Activated T-helper 2 cell treated with anti-CD3 and anti-CD28 coated beads, Interferon-gamma antibody, Interleukin-2, Interleukin-4, amounts not matched to agents 10 μg/mL and 5 μg/mL and 100 μg/mL, durations not matched to agents 14 hours and 24 hours and 36 hours (primary cell): ENCODE measurements around the gene ARSI. TPM values are rescaled to one million over a fixed set of nuclear protein-coding genes. Genes with fewer than 3 reads are reported as not detected.

Source experiments
- DNase-seq: peaks from one replicate; pipeline ENCODE4 v3.0.0; 2021; ENCODE audit warnings: low spot score
- H3K27ac Mint-ChIP-seq: one replicate; pipeline ENCODE4 v1.8.0; 2021; ENCODE audit warnings: mixed read lengths
- H3K27me3 Mint-ChIP-seq: one replicate; pipeline ENCODE4 v1.8.0; 2021; ENCODE audit warnings: low read depth, mixed read lengths
- H3K36me3 Mint-ChIP-seq: one replicate; pipeline ENCODE4 v1.8.0; 2021; ENCODE audit warnings: low read depth, mixed read lengths
- H3K4me1 Mint-ChIP-seq: one replicate; pipeline ENCODE4 v1.8.0; 2021; ENCODE audit warnings: low read depth, mixed read lengths
- H3K4me3 Mint-ChIP-seq: one replicate; pipeline ENCODE4 v1.8.0; 2021; ENCODE audit warnings: low read depth, mild to moderate bottlenecking, moderate library complexity, mixed read lengths
- H3K9me3 Mint-ChIP-seq: one replicate; pipeline ENCODE4 v1.8.0; 2021; ENCODE audit warnings: mixed read lengths
- intact Hi-C: fragments of 100-400 bp; cut with micrococcal nuclease; formaldehyde crosslinking; loops from one replicate; pipeline ENCODE4 v1.15.1; 2023
- total RNA-seq: library from RNA; stranded (reverse); gene quantifications from 2 replicates; pipeline ENCODE4 v1.2.3, GENCODE V29; 2022

Gene ARSI
- not detected in 2 replicates for total RNA-seq

DNA sequence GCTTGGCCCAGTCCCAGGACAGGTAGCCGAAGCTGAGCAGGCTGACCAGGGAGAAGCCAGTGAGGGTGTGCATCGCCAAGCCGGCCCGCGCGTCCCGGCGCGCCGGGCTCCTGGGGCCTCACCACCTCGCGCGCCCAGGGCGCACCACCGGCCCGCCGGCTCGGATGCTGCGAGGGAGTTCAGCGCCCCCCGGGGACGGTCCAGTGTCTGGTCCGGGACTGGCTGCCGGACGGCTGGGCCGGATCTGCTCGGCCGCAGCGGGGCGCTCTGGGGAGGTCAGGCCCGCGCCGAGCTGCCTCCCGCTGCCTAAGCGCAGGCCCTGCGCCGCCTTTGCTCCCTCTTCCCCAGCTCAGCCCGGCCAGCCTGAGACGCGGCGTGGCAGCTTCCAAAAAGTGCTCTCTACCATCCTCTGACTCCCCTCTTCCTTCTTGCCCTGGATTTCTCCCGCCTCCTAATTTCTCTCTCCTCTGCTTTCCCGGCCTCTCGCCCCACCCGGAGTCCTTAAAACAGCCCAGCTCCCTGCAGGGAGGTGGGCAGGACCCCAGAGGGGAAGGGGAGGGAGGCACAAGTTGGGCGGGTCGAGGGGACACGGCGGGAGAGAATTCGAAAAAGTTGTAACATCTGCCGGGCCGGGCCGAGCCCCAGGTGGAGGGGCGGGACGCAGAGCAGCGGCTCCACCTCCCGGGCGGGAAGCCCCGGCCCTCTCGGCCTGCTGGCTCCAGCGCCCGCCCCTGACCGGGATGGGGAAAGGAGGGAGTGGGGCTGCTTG lies at the start of gene ARSI:
TSS of gene ARSI (minus strand) at position 605 of the 769 bp plus-strand sequence. CDS start at position 73, 532 bp downstream.
- intact Hi-C loops: no loop called here
- Mint-ChIP-seq H3K4me1 (no peaks in the 10 kb centered on the region), H3K36me3 (no peaks in the 10 kb centered on the region), H3K4me3 (no peak within 1 kb of the TSS), H3K27ac (no peak within 1 kb of the TSS), H3K27me3 (peaks cover 41% of the 10 kb centered on the region), H3K9me3 (no peaks in the 10 kb centered on the region)
- DNase-seq: no peak

- Mint-ChIP-seq H3K9me3 (no peaks in the 10 kb centered on the region), H3K4me1 (peaks cover 11% of the 10 kb centered on the region), H3K27ac (peak overlapping the region; percentile 25), H3K27me3 (peaks cover 7% of the 10 kb centered on the region), H3K36me3 (no peaks in the 10 kb centered on the region), H3K4me3 (no peak overlapping the region)
- DNase-seq: peak; percentile 31
- intact Hi-C loops: loop anchor here (1.0 to 10.0 kb wide), 3 partner anchors 78 to 1424 kb away; partner anchors contain the start of gene G3BP1
Observed at GRCh38 chr5:150350524-150351344, 48.0 kb upstream of the ARSI start.

- Mint-ChIP-seq H3K36me3 (no peaks in the 10 kb centered on the region), H3K27ac (no peak overlapping the region), H3K4me1 (peaks cover 11% of the 10 kb centered on the region), H3K27me3 (peaks cover 5% of the 10 kb centered on the region), H3K4me3 (no peak overlapping the region), H3K9me3 (no peaks in the 10 kb centered on the region)
- DNase-seq: no peak
- intact Hi-C loops: loop anchor here (1.0 to 10.0 kb wide), 3 partner anchors 77 to 1425 kb away; partner anchors contain the start of gene G3BP1
Observed at GRCh38 chr5:150349681-150350275, 47.1 kb upstream of the ARSI start.

GRCh38 chr5:150347451-150347850 lies 44.7 kb upstream of the ARSI start:
- Mint-ChIP-seq H3K27me3 (peaks cover 10% of the 10 kb centered on the region), H3K9me3 (no peaks in the 10 kb centered on the region), H3K4me3 (no peak overlapping the region), H3K36me3 (no peaks in the 10 kb centered on the region), H3K4me1 (peaks cover 12% of the 10 kb centered on the region), H3K27ac (no peak overlapping the region)
- no peak for DNase-seq
- intact Hi-C loops: no loop called here

GRCh38 chr5:150347003-150347402 lies 44.3 kb upstream of the ARSI start:
- no peak overlapping the region for H3K27ac Mint-ChIP-seq
- H3K9me3 Mint-ChIP-seq: no peaks in the 10 kb centered on the region
- intact Hi-C loops: no loop called here
- DNase-seq: no peak
- no peak overlapping the region for H3K4me3 Mint-ChIP-seq
- H3K27me3 Mint-ChIP-seq: peaks cover 10% of the 10 kb centered on the region
- peaks cover 15% of the 10 kb centered on the region for H3K4me1 Mint-ChIP-seq
- no peaks in the 10 kb centered on the region for H3K36me3 Mint-ChIP-seq

DNA sequence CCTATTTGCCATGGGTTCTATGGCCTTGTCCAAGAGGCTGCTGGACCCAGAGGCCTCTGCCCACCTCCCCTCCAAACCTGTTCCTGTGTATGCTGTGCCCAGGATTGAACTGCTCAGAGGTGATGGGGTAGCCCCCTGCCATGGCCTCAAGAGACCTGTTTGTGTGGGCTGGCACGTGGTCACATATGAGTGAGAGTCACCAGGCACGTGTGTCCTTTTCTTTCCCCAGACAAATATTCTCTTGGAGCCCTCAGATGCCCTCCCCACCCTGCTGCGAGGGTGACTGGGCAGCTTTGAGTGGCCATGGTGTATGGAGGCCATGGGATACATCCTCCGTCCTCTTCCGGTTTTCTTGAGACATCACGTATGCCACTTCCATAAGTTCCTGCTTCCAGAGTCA lies 43.9 kb upstream of the ARSI start:
- Mint-ChIP-seq H3K36me3 (no peaks in the 10 kb centered on the region), H3K4me3 (no peak overlapping the region), H3K9me3 (no peaks in the 10 kb centered on the region), H3K27me3 (peaks cover 10% of the 10 kb centered on the region), H3K27ac (no peak overlapping the region), H3K4me1 (peaks cover 16% of the 10 kb centered on the region)
- DNase-seq: no peak
- intact Hi-C loops: no loop called here

GRCh38 chr5:150345716-150346115 lies 43.0 kb upstream of the ARSI start:
- H3K4me3 Mint-ChIP-seq: no peak overlapping the region
- no peak overlapping the region for H3K27ac Mint-ChIP-seq
- no peak for DNase-seq
- peaks cover 10% of the 10 kb centered on the region for H3K27me3 Mint-ChIP-seq
- no peaks in the 10 kb centered on the region for H3K36me3 Mint-ChIP-seq
- H3K9me3 Mint-ChIP-seq: no peaks in the 10 kb centered on the region
- intact Hi-C loops: no loop called here
- H3K4me1 Mint-ChIP-seq: peaks cover 16% of the 10 kb centered on the region

- H3K4me3 Mint-ChIP-seq: no peak overlapping the region
Observed at GRCh38 chr5:150343994-150344631, 41.4 kb upstream of the ARSI start.

GRCh38 chr5:150342583-150342982 lies 39.9 kb upstream of the ARSI start:
- H3K4me3 Mint-ChIP-seq: no peak overlapping the region
- intact Hi-C loops: no loop called here
- peaks cover 7% of the 10 kb centered on the region for H3K27me3 Mint-ChIP-seq
- DNase-seq: no peak
- H3K36me3 Mint-ChIP-seq: no peaks in the 10 kb centered on the region
- no peaks in the 10 kb centered on the region for H3K9me3 Mint-ChIP-seq
- peaks cover 15% of the 10 kb centered on the region for H3K4me1 Mint-ChIP-seq
- no peak overlapping the region for H3K27ac Mint-ChIP-seq

More at GRCh38 chr5:150343994-150344631, 41.4 kb upstream of the ARSI start:
- no peak overlapping the region for H3K27ac Mint-ChIP-seq
- H3K27me3 Mint-ChIP-seq: peaks cover 10% of the 10 kb centered on the region
- peaks cover 15% of the 10 kb centered on the region for H3K4me1 Mint-ChIP-seq
- no peaks in the 10 kb centered on the region for H3K36me3 Mint-ChIP-seq
- intact Hi-C loops: no loop called here
- H3K9me3 Mint-ChIP-seq: no peaks in the 10 kb centered on the region
- DNase-seq: no peak

GRCh38 chr5:150341989-150342388 lies 39.3 kb upstream of the ARSI start:
- H3K4me1 Mint-ChIP-seq: peaks cover 15% of the 10 kb centered on the region
- H3K4me3 Mint-ChIP-seq: no peak overlapping the region
- no peaks in the 10 kb centered on the region for H3K36me3 Mint-ChIP-seq
- DNase-seq: no peak
- no peaks in the 10 kb centered on the region for H3K9me3 Mint-ChIP-seq
- H3K27me3 Mint-ChIP-seq: peaks cover 5% of the 10 kb centered on the region
- H3K27ac Mint-ChIP-seq: no peak overlapping the region
- intact Hi-C loops: no loop called here

- H3K27me3 Mint-ChIP-seq: peaks cover 5% of the 10 kb centered on the region
- no peak for DNase-seq
- no peak overlapping the region for H3K27ac Mint-ChIP-seq
- no peaks in the 10 kb centered on the region for H3K9me3 Mint-ChIP-seq
- H3K4me1 Mint-ChIP-seq: peaks cover 15% of the 10 kb centered on the region
- intact Hi-C loops: no loop called here
- no peaks in the 10 kb centered on the region for H3K36me3 Mint-ChIP-seq
- no peak overlapping the region for H3K4me3 Mint-ChIP-seq
Observed at GRCh38 chr5:150341331-150341730, 38.6 kb upstream of the ARSI start.

DNA sequence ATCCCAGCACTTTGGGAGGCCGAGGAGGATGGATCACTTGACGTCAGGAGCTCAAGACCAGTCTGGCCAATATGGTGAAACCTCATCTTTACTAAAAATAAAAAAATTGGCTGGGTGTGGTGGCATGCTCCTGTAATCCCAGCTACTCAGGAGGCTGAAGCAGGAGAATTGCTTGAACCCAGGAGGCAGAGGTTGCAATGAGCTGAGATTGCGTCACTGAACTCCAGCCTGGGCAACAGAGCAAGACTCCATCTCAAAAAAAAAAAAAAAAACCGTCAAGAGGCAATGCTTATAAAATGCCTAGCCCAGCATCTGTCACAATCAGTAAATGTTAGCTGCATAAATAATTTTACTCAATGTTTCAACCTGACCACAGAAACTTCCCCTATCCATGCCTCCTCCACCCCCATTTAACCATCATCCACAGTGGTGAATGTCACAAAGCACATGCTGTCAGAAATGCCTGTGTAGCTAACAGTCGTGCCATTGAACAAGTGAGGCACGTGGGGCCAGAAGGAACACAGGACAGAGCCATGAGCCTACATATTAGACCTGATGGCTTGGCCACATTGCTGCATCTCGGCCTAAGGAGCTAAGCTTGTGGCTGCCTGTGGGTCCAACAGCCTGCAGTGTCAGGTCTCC lies 38.0 kb upstream of the ARSI start:
- H3K4me1 Mint-ChIP-seq: peaks cover 15% of the 10 kb centered on the region
- no peak overlapping the region for H3K4me3 Mint-ChIP-seq
- no peak overlapping the region for H3K27ac Mint-ChIP-seq
- no peaks in the 10 kb centered on the region for H3K36me3 Mint-ChIP-seq
- no peaks in the 10 kb centered on the region for H3K9me3 Mint-ChIP-seq
- no peak for DNase-seq
- peaks cover 5% of the 10 kb centered on the region for H3K27me3 Mint-ChIP-seq
- intact Hi-C loops: no loop called here
